Measurements from ENCODE around the gene AXDND1.

DNA sequence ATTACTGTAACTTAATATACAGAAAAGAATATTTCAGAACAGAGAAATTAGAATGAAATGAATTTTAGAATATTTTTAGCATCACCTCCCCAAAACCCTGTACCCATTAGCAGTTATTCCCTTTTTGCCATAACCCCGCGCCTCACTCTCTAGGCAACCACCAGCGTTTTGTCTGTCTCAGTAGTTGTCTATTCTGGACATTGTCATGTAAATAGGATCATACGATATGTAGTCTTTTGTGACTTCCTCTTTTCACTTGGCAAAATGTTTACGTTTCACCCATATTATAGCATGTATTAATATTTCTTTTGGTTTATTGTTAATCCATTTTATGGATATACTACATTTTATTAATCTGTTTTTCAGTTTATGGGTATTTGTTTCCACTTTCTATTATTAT is 47.3 kb upstream of the AXDND1 start:
- TF ChIP-seq MAX (CRISPR knock-in tag; IDR thresholded peaks at IDR 0.05) = no peak
- TF ChIP-seq MIER1 (IDR thresholded peaks at IDR 0.05; ENCODE audit: low read depth) = no peak
- no peak for TF ChIP-seq TAL1 (IDR thresholded peaks at IDR 0.05)

All from K562 (cell line).